Endodermal cell (in vitro differentiated cells): Measurements from ENCODE around the gene FAIM2. TPM values are rescaled to one million over a fixed set of nuclear protein-coding genes. Genes with fewer than 3 reads are reported as not detected.

Experiments used
- DNase-seq: peaks from one replicate; pipeline ENCODE4 v3.0.0-alpha.2; 2017
- H3K27ac ChIP-seq: 2 replicates; pipeline ENCODE4 v1.5.1; 2013; ENCODE audit warnings: mild to moderate bottlenecking, low read depth, low read length, moderate library complexity
- H3K27me3 ChIP-seq: 2 replicates; pipeline ENCODE4 v1.6.1; 2013; ENCODE audit warnings: mild to moderate bottlenecking, low read length, moderate library complexity; ENCODE audit not compliant: insufficient read depth, control insufficient read depth, poor library complexity, severe bottlenecking
- H3K36me3 ChIP-seq: 2 replicates; pipeline ENCODE4 v1.7.0; 2013; ENCODE audit warnings: mild to moderate bottlenecking, low read length, moderate library complexity; ENCODE audit not compliant: control insufficient read depth, insufficient read depth
- H3K4me1 ChIP-seq: one replicate; pipeline ENCODE4 v1.7.0; 2013; ENCODE audit warnings: low read length; ENCODE audit not compliant: control insufficient read depth, insufficient read depth
- H3K4me3 ChIP-seq: 2 replicates; pipeline ENCODE4 v1.5.1; 2013; ENCODE audit warnings: mild to moderate bottlenecking, low read length, moderate library complexity
- H3K9ac ChIP-seq: 2 replicates; pipeline ENCODE4 v1.6.1; 2013; ENCODE audit warnings: mild to moderate bottlenecking, low read length, moderate library complexity; ENCODE audit not compliant: poor library complexity, severe bottlenecking; ENCODE audit errors: extremely low read depth
- H3K9me3 ChIP-seq: 2 replicates; pipeline ENCODE4 v1.6.1; 2013; ENCODE audit warnings: mild to moderate bottlenecking, low read length, moderate library complexity; ENCODE audit not compliant: control insufficient read depth
- H3K27ac Mint-ChIP-seq: 2 replicates; pipeline ENCODE4 v1.8.0; 2020; ENCODE audit warnings: mixed read lengths
- H3K27me3 Mint-ChIP-seq: 2 replicates; pipeline ENCODE4 v1.8.0; 2021; ENCODE audit warnings: mild to moderate bottlenecking, mixed read lengths; ENCODE audit not compliant: insufficient read depth
- H3K36me3 Mint-ChIP-seq: 2 replicates; pipeline ENCODE4 v1.8.0; 2020; ENCODE audit warnings: low read depth, mixed read lengths
- H3K4me1 Mint-ChIP-seq: 2 replicates; pipeline ENCODE4 v1.8.0; 2020; ENCODE audit warnings: mixed read lengths
- H3K4me3 Mint-ChIP-seq: 2 replicates; pipeline ENCODE4 v1.8.0; 2020; ENCODE audit warnings: mild to moderate bottlenecking, moderate library complexity, mixed read lengths
- H3K9me3 Mint-ChIP-seq: 2 replicates; pipeline ENCODE4 v1.8.0; 2020; ENCODE audit warnings: mild to moderate bottlenecking, mixed read lengths
- WGBS, 2 experiments: methylation state at CpG; one replicate each; pipeline versions ENCODE4 v1.1.5 to v1.1.7; 2013; ENCODE audit warnings: missing lambda C conversion rate in 2 of 2, mixed read lengths in 1 of 2; ENCODE audit not compliant: insufficient coverage in 1 of 2, insufficient read length in 1 of 2; 5-methylcytosine and 5-hydroxymethylcytosine counted together
- total RNA-seq, 2 donors: library from RNA; stranded (reverse); fragmentation: NEBNext Ultra II Directional in 1 of 2; extraction: Animal tissue kit (Norgen Biotek cat#: 25700) in 1 of 2; gene quantifications; 2 replicates in 1 of 2; 3 replicates in 1 of 2; pipeline ENCODE4 v1.2.1, GENCODE V29; 2021
- TF ChIP-seq, protein P1 (sequence below): fragments of 200-600 bp; sonication (generic); conservative IDR thresholded peaks from 2 replicates; pipeline ENCODE4 v1.5.0; 2021; ENCODE audit warnings: antibody characterized with exemption, mild to moderate bottlenecking

FAIM2 gene
- total RNA-seq, 2 donors from 2014 or later: not detected

DNA sequence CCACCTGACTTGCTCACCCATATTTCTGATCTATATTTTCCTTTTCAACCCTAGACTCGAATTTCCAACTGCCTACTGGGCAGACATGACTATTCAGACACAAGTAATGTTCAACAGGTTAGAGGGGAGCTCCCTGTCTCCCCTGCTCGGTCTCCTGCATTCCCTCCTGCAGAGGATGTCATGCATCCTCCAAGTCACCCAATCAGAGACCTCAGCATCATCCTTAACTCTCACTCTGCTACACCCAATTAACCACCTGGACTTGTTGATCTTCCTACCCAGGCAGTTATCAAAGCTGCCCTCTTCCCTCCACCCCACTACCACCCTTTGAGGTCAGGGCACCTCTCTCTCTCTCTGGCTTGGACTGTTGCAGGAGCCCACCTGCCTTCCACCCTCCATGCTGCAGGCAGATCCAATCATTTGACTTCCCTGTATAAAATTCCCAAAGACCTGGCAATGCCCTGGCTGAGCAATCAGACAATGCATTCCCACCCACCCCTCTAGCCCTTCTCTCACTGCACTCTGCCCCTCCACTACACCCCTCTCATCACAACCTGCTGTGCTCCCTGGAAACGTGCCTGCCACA lies 10.9 kb downstream of the FAIM2 start:
- TF ChIP-seq, protein P1, sequence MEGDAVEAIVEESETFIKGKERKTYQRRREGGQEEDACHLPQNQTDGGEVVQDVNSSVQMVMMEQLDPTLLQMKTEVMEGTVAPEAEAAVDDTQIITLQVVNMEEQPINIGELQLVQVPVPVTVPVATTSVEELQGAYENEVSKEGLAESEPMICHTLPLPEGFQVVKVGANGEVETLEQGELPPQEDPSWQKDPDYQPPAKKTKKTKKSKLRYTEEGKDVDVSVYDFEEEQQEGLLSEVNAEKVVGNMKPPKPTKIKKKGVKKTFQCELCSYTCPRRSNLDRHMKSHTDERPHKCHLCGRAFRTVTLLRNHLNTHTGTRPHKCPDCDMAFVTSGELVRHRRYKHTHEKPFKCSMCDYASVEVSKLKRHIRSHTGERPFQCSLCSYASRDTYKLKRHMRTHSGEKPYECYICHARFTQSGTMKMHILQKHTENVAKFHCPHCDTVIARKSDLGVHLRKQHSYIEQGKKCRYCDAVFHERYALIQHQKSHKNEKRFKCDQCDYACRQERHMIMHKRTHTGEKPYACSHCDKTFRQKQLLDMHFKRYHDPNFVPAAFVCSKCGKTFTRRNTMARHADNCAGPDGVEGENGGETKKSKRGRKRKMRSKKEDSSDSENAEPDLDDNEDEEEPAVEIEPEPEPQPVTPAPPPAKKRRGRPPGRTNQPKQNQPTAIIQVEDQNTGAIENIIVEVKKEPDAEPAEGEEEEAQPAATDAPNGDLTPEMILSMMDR: no peak
- H3K27ac Mint-ChIP-seq: no peak overlapping the region
- Histone ChIP-seq H3K9me3 (no peaks in the 10 kb centered on the region), H3K9ac (no peak overlapping the region), H3K4me3 (no peak overlapping the region), H3K4me1 (no peaks in the 10 kb centered on the region), H3K27me3 (no peaks in the 10 kb centered on the region), H3K27ac (no peak overlapping the region), H3K36me3 (no peaks in the 10 kb centered on the region)
- 63 to 71% methylated on average over 2 to 3 of the region's 3 CpGs for WGBS, 2 experiments
- no peaks in the 10 kb centered on the region for H3K9me3 Mint-ChIP-seq
- peaks cover 9% of the 10 kb centered on the region for H3K4me1 Mint-ChIP-seq
- no peak overlapping the region for H3K4me3 Mint-ChIP-seq
- H3K27me3 Mint-ChIP-seq: peaks cover 33% of the 10 kb centered on the region
- DNase-seq: no peak
- no peaks in the 10 kb centered on the region for H3K36me3 Mint-ChIP-seq

DNA sequence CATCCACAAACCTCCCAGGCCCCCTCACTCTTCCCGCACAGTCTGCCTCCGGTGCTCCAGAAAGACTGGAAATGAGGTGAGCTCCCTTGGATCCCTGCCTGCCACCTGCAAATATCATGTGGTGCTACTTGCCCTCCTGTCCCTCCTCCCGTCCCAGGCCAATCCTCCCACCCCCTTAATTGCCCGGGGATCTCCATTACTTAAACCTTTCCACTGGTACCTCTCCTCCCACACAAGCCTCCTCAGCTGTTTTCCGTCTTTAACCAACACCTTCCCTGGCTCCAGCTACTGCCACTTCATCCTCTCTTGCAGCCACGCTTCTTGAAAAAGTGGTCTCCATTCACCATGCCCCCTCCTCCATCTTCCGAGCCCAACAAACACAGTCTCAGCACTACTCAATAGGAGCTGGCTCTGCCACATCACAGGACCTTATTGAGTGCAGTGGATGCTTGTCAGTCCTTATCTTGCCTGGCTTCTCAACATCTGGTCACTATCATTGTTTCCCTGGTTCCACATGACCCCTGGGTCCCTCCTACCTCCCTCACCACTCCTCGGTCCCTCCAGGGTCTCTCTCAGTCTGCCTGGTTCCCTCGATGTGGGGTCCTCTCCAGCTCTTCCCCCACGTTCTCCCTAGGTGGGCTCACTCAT lies 11.5 kb downstream of the FAIM2 start:
- peaks cover 29% of the 10 kb centered on the region for H3K27me3 Mint-ChIP-seq
- H3K36me3 ChIP-seq: no peaks in the 10 kb centered on the region

DNA sequence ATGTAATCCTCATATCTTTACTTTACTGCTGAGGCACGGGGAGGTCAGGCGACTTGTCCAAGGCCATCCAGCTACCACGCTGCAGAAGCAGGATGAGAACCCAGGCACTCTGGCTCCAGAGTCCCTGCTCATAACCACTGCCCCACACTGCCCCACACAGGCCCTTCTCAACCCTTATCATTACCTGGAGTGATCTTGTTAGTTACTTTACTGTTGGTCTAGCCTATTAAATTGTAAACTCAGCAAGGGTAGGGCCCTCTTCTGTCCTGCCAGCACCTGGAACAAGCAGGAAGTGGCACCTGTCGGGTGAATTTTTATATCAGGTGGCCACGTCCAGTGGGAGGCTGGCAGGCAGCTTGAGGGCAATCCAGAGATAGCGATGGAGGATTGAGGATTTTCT lies 12.2 kb downstream of the FAIM2 start:
- peaks cover 32% of the 10 kb centered on the region for H3K27me3 Mint-ChIP-seq
- H3K4me1 Mint-ChIP-seq: peaks cover 17% of the 10 kb centered on the region
- no peak overlapping the region for H3K27ac Mint-ChIP-seq
- Histone ChIP-seq H3K27me3 (no peaks in the 10 kb centered on the region), H3K9me3 (no peaks in the 10 kb centered on the region), H3K27ac (no peak overlapping the region), H3K4me3 (no peak overlapping the region), H3K9ac (no peak overlapping the region), H3K36me3 (no peaks in the 10 kb centered on the region), H3K4me1 (no peaks in the 10 kb centered on the region)
- H3K9me3 Mint-ChIP-seq: no peaks in the 10 kb centered on the region
- no peak for DNase-seq
- TF ChIP-seq, protein P1: no peak
- no peak overlapping the region for H3K4me3 Mint-ChIP-seq
- H3K36me3 Mint-ChIP-seq: no peaks in the 10 kb centered on the region
- WGBS, 2 experiments: 93 to 94% methylated on average over 5 to 6 of the region's 6 CpGs

More for the DNA sequence above, 11.5 kb downstream of the FAIM2 start:
- Histone ChIP-seq H3K27me3 (no peaks in the 10 kb centered on the region), H3K4me3 (no peak overlapping the region), H3K9ac (no peak overlapping the region), H3K9me3 (no peaks in the 10 kb centered on the region), H3K4me1 (no peaks in the 10 kb centered on the region), H3K27ac (no peak overlapping the region)
- Mint-ChIP-seq H3K4me1 (peaks cover 14% of the 10 kb centered on the region), H3K36me3 (no peaks in the 10 kb centered on the region), H3K27ac (no peak overlapping the region), H3K4me3 (no peak overlapping the region), H3K9me3 (no peaks in the 10 kb centered on the region)
- DNase-seq: no peak
- TF ChIP-seq, protein P1: no peak
- WGBS, 2 experiments: 84 to 87% methylated on average over 9 to 10 of the region's 10 CpGs
